GDM1 (cell line): ENCODE measurements around the gene MED29.

Experiments
- DNase-seq: peaks from one replicate; lab custom pipeline; 2025; lab: John Stamatoyannopoulos, UW

MED29 gene

DNA sequence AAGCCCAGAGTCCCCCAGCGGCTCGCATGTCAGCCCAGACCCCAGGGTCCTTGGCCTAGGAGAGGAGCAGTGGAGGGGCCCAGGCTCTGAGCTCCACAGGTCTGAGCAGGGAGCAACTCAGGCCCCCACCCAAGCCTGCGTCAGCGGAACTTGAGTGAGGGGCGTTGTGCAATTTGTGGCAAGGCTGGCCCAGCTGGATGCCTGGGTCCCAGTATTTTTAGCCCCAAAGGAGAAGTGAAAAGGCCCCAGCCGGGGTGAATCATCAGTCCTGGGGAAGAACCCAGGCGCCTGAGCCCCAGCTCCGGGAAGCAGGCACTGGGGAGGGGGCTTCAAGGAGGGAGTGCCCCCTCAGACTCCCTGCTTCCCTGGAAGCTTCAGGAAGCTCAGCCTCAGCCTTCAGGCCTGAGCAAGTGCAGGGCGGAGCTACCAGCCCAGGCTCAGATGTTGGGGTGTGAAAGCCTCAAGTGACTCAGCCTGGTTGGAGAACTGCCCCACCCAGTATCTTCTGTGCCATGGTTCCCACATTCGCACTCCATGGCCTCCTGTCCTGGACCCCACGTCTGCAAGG is 7.2 kb downstream of the MED29 start:
- DNase-seq = no peak

DNA sequence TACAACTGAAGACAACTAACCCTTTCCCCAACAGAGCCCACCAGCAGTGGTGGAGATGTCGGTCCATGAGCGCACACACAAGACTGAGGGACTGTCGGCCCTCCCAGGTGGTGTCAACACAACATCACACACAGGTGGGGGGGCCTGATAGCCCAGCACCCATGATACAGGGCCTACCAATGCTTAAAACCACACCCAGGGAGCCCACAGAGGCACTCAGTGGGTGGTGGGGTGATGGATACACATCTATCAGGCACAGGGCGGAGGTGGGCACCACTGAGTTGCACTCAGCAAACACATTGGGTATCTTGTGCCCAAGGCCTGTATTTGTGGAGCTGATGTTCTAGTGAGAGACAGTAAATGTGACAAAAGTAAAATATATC is 8.5 kb downstream of the MED29 start:
- DNase-seq = no peak

DNA sequence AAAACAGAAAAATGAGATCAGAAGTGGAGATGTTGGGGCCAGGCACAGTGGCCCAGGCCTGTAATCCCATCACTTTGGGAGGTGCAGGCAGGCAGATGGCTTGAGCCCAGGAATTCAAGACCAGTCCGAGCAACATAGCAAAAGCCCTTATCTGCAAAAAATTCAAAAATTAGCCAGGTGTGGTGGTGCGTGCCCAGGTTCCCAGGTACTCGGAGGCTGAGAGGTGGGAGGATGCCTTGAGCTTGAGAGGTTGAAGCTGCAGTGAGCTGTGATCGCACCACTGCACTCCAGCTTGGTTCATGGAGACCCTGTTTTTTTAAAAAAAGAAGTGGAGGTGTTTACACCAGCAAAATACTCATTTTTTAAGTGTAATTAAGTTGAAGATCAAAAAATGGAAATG is 8.9 kb downstream of the MED29 start:
- DNase-seq = no peak

DNA sequence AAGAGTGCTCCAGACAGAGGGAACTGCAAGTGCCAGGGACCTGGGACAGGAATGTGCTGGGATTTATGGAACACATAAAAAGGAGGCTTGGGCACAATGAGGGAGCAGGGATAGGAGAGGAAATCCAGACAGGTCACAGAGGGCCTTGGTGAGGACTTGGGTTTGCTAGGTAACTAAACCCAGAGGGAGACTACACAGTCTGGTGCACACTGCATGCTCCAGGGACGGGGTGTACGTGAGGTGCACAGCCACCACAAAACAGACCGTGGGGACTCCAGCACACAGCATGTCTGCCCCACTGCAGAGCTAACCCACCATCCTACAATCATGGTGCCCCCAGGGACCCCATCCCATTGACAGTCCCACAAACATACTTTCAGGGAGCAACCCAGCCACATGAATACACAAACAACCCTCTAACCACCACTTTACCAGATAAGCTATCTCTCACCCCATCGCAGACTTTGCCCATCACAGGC is 9.9 kb downstream of the MED29 start:
- DNase-seq = no peak

DNA sequence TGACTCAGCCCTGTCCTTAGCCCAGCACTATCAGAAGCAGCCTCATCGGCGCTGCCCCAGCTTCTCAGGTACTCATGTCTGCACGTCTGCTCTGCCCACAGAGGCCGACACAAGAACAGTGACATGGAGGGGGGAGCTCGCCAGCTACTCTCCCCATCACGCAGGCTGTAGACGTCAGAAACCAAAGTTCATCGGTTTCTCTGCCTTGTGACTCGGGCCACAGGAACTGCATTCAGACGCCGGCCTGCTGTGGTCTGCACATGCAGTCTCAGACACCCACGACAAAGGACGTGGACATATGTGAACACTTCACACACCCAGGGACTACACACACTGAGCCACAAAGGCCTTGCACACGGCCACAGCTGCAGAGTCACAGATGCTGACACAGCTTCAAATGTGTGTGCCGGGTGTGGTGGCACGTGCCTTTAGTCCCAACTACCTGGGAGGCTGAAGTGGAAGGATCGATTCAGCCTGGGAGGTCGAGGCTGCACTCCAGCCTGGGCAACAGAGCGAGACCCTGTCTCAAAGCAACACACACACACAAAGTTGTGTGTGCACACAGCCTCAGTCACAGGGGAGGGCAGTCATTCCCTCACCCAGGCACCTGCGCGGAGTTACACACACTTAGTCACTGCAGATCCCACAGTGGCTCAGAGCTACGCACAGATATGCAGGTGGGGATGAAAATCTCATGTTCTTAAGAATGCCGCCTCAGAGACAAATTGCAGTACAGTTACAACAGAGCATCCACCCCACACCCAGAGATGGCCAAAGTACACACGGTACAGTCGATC is 10.6 kb downstream of the MED29 start:
- DNase-seq = no peak

DNA sequence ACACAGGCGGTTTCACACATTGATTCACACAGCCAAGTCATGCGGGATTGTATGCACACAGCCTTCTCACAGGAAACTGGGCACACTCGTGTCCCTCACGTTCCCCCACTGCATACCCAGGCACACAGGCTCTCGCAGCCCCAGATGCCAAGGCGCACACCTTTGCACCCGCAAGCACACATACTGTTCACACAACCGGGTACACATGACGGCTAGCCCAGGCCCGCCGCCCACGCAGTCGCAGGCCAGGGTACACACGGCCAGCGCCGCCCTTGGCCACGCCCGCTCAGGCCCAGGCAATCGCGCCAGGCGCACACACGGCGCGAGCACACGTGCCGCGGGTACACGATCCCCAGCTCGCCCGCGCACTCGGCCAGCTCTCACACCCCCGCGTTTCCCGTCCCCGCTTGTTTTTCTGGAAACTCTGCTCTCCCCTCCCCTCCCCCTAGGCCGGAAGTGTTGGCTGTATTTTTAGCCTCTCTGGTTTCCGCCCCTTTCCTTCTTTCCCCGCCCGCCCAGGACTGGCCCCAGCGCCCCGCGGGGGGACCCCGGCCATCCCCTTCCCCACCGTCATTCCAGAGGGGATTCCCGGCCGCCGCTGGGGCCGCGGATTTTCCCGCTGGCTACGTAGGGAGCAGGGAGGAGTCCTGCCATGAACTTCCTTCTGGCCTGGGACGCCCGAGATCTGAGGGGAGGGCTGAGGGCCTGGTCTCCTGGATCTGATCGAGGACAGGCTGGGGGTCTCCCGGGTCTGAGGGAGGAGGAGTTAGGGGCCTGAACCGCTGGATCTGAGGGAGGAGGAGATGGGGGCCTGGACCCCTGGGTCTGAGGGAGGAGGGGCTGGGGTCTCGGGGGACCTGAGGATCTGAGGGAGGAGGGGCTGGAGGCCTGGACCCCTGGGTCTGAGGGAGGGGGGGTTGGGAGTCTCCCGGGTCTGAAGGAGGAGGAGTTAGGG is 11.4 kb downstream of the MED29 start:
- peak; percentile 94 for DNase-seq

DNA sequence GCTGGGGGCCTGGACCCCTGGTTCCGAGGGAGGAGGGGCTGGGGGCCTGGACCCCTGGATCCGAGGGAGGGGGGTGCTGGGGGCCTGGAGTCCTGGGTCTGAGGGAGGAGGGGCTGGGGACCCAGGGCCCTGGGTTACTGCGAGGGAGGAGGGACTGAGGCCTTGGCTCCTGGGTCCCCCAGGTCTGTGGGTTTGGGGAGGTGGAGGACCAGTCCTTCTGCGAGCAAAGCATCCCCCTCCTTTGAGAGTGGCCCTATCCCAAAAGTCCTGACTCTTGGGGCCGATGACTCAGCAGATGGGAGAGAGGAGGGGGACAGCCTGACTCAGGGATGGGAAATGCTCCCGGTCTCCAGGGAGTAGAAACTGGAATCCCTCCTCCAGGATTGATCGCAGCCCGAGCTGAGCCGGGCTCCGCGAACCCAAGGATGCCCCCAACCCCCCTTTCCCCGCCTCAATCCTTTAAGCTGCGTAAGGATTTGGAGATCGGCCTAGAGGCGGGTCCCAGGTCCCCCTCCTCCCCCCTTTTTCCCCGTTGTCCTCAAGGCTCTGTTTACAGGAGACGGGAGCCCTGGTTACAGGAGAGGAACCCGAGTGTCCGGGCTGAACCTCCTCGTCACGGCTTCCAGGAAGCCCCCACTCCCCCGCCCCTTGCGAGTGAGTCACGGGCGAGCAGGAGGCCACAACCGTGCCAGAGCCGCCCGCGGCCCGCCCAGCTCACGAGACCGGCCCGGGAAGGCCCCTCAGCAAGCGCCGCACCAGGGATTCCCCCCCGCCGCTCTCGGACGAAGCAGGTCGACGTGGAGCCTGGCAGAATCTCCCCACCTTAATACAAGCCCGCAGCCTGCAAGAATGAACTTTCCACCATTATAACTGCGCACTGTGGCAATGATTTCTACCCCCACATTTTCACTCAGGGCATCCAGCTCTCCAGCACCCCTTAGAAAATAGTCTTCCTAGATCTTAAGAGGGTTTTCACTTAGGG is 12.4 kb downstream of the MED29 start:
- DNase-seq = peak; percentile 93

DNA sequence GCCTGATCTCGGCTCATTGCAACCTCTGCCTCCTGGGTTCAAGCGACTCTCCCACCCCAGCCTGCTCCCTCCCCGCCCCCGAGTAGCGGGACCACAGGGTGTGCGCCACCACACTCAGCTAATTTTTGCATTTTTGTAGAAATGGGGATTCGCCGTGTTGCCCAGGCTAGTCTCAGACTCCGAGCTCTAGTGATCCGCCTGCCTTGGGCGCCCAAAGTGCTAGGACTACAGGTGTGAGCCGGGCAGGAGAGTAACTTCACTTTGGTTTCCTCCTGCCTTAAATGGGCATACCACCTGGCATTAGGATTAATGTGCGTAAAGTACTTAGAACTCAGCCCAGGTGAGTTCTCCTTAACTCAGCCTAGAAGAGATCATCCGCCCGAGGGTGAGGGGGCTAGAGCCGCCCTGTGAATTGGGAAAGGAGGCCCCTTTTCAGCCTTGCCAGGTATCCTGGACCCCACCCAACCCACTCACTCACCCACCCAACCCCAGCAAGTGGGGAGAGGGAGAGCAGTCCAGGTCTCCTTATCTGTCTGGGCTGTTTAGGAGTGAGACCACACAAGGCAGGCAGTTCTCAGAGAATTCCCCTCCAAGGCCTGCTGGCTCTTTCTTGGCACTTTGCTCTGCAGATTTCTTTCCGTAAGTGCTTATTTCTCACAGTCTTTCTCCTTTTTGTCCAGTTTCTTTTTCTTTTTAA is 14.2 kb downstream of the MED29 start:
- DNase-seq = no peak

DNA sequence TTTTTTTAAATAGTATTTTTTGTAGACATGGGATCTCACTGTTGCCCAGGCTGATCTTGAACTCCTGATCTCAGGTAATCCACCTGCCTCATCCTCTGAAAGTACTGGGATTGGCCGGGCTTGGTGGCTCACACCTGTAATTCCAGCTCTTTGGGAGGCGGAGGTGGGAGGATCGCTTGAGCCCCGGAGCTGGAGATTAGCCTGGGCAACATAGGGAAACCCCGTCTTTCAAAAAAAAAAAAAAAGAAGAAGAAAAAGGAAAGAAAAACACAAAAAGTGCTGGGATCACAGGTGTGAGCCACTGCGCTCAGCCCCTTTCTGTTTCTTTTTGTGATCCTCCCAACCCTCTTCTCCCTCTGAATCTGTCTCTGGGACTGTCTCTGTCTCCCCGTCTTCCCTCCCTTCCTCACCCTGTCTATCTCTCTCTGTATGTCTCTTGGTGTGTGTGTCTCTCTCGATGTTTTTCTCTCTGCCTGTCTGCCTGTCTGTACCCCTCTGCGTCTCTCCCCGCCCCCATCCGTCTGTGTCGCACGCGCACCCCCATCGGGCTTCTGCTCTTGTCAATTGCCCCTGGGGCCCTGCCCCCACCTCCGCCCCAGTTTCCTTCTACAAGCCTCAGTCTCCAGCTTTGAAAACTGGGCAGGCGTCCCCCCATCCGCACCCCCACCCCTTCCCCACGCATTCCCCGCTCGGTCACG is 14.9 kb downstream of the MED29 start:
- DNase-seq = peak; percentile 64

DNA sequence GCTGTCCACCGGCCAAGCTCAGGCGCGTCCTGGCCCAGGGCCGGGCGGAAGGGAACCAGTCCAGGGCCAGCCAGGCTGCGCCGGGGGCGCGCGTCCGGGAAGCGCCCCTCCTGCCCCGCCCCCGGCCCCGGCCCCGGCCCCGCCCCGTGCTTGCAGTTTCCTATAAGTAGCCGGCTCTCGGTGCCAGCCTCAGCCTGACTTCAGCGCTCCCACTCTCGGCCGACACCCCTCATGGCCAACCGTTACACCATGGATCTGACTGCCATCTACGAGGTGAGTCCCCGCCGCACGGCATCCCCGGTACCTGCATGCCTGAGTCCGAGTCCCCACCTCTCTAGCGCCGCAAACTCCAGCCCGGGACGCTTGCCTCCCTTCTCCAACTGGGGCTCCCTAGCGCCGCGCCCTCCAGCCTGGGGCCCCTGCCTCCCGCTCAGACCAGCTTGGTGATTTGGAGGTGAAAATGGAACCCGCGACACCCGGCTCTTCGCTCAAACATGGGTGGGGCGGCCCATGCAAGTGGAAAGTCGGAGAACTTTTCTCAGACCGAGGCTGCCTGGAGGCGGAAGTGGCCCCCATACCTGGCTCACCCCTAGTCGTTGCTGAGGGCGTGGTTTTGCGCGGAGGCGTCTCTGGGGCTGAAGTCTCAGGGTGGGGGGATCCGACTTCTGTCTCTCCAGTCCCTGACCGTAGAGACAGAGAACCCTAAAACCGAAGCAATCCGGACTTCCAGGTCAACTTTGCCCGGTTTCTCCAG is 15.7 kb downstream of the MED29 start, which contains the start of gene ZFP36:
Gene ZFP36, plus strand, starts transcription at position 192 of the 754 bp plus-strand sequence. Its CDS starts 58 bp downstream, at position 250.
- peak; percentile 65 for DNase-seq

DNA sequence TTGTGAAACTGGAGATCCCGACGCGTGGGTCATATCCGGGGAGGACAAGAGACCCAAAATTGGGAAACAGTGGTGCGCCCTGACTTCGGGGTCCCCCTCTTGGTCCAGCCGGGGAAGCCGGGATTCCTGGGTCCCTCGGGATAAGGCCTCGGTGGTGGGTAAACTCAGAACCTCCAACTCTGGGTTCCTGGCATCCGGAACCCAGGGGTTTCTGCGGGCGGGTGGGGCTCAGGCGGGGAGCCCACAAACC is 16.2 kb downstream of the MED29 start:
- no peak for DNase-seq

DNA sequence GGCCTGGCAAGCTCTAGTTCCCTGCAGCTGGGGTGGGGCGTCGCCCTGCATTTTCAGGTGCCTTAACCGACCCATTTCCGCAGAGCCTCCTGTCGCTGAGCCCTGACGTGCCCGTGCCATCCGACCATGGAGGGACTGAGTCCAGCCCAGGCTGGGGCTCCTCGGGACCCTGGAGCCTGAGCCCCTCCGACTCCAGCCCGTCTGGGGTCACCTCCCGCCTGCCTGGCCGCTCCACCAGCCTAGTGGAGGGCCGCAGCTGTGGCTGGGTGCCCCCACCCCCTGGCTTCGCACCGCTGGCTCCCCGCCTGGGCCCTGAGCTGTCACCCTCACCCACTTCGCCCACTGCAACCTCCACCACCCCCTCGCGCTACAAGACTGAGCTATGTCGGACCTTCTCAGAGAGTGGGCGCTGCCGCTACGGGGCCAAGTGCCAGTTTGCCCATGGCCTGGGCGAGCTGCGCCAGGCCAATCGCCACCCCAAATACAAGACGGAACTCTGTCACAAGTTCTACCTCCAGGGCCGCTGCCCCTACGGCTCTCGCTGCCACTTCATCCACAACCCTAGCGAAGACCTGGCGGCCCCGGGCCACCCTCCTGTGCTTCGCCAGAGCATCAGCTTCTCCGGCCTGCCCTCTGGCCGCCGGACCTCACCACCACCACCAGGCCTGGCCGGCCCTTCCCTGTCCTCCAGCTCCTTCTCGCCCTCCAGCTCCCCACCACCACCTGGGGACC is 16.6 kb downstream of the MED29 start:
- DNase-seq = no peak

DNA sequence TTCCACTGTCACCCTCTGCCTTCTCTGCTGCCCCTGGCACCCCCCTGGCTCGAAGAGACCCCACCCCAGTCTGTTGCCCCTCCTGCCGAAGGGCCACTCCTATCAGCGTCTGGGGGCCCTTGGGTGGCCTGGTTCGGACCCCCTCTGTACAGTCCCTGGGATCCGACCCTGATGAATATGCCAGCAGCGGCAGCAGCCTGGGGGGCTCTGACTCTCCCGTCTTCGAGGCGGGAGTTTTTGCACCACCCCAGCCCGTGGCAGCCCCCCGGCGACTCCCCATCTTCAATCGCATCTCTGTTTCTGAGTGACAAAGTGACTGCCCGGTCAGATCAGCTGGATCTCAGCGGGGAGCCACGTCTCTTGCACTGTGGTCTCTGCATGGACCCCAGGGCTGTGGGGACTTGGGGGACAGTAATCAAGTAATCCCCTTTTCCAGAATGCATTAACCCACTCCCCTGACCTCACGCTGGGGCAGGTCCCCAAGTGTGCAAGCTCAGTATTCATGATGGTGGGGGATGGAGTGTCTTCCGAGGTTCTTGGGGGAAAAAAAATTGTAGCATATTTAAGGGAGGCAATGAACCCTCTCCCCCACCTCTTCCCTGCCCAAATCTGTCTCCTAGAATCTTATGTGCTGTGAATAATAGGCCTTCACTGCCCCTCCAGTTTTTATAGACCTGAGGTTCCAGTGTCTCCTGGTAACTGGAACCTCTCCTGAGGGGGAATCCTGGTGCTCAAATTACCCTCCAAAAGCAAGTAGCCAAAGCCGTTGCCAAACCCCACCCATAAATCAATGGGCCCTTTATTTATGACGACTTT is 17.4 kb downstream of the MED29 start:
- DNase-seq = no peak

DNA sequence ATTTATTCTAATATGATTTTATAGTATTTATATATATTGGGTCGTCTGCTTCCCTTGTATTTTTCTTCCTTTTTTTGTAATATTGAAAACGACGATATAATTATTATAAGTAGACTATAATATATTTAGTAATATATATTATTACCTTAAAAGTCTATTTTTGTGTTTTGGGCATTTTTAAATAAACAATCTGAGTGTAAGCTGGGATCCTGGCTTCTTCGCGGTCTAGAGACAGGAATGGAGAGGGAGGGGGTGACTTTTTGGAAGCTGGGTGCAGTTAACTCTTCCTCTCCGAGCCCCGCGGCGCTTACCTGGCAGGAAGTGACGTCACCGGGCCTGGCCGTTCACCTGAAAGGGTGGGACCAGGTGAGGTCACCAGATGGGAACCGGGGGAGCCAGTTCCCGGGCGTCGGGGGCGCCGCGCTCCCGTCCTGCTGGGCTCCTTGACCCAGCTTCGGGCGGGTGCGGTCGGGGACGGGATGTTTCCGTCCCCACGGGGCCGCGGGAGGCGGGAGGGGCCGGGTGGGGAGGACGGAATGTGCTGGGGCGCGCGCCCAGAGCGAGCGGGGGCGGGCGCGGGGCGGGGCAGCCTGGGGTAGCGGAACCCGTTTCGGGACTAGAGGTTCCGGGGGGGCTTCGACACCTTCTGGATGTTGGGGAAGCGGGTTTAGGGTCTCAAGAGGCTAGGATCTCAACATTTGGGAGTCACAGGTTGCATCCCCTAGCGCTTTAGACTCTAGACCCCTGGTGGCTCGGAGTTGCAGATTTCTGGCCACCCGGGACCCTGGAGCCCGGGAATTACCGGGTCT is 18.2 kb downstream of the MED29 start:
- peak; percentile 38 for DNase-seq

DNA sequence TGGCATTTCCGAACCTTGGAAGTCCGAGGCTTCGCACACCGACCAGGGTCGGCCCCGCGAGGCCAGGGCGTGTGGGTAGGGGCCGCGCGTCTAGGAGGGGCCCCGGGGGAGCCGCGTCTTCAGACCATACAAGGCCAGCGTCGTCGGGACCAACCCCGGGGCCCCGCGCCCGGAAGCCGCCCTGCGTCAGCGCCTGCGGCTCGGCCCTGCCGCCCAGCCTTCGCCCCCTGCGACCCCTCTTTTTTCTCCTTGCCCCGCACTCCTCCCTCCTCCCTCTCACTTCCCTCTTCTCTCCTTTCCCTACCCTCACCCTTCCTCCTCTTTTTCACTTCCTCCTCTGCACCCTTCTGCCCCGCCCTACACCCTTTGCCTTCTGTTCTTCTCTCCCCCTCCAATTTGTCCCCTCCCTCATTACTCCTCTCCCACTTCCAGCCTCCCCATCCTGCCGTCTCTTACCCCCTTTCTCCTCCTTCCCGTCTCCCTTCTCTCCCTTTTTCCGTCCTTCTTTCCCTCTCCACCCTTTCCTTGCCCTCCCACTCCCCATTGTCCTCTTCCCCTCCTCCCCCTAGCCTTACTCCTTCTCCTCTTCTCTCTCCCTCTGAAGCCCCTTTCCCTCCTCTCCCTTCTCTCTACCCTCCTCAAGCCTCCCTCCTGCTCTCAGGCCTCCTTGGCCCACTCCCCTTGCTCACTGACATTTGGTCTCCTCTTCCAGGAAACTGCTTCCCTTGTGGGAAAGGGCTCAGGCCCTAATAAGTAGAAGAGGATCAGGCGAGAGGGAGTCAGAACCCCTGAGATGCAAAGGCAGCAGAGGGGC is 19.0 kb downstream of the MED29 start:
- peak; percentile 50 for DNase-seq

DNA sequence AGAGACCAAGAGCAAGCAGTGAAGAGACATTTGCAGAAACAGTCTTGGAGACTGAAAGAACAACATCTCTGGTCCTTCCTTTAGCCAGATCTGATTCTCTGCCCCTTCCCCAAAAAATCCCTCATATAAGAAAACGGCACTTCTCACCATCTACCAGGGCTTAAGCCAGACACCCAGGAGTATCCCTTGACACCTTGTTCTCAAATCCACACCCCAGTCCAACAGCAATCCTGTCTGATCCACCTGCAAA is 19.6 kb downstream of the MED29 start:
- no peak for DNase-seq
